Activated B cell treated with CpG ODN at 0.5 μM for 24 hours (primary cell): ENCODE data around the gene RALB. TPM values are rescaled to one million over a fixed set of nuclear protein-coding genes. Genes with fewer than 3 reads are reported as not detected.
"Not testable (repeated sequence)": the region's sequence is repeated elsewhere in the genome, so short reads cannot be mapped to it uniquely, and the experiment has no call there.

Experiments
- ATAC-seq: fragments of 200-7000 bp; cut with Tn5 transposase; one replicate; pipeline ENCODE4 v1.10.0; 2021; ENCODE audit warnings: low read depth, mild to moderate bottlenecking, moderate library complexity
- CTCF ChIA-PET: fragments of 350-600 bp; sonication (Branson Sonifier 250); formaldehyde crosslinking; loops from one replicate; lab custom pipeline; 2021; ENCODE audit warnings: antibody characterized with exemption; lab: Charles Lee
- POLR2A ChIA-PET: fragments of 350-600 bp; sonication (Branson Sonifier 250); formaldehyde crosslinking; loops from one replicate; lab custom pipeline; 2021; ENCODE audit warnings: antibody characterized with exemption; lab: Charles Lee
- DNase-seq: peaks from one replicate; pipeline ENCODE4 v3.0.0; 2022
- H3K27ac Mint-ChIP-seq: one replicate; pipeline ENCODE4 v1.8.0; 2020; ENCODE audit warnings: mixed read lengths
- H3K27me3 Mint-ChIP-seq: one replicate; pipeline ENCODE4 v1.8.0; 2021; ENCODE audit warnings: mixed read lengths
- H3K36me3 Mint-ChIP-seq: one replicate; pipeline ENCODE4 v1.8.0; 2021; ENCODE audit warnings: low read depth, mixed read lengths
- H3K4me1 Mint-ChIP-seq: one replicate; pipeline ENCODE4 v1.8.0; 2021; ENCODE audit warnings: mixed read lengths
- H3K4me3 Mint-ChIP-seq: one replicate; pipeline ENCODE4 v1.8.0; 2020; ENCODE audit warnings: mild to moderate bottlenecking, mixed read lengths
- H3K9me3 Mint-ChIP-seq: one replicate; pipeline ENCODE4 v1.8.0; 2020; ENCODE audit warnings: mixed read lengths
- CTCF ChIP-seq: fragments of 200-600 bp; IDR thresholded peaks from one replicate; pipeline ENCODE4 v1.8.0; 2022; ENCODE audit warnings: antibody characterized with exemption, mild to moderate bottlenecking
- intact Hi-C: fragments of 100-400 bp; cut with micrococcal nuclease; formaldehyde crosslinking; loops from one replicate; pipeline ENCODE4 v1.15.1; 2024
- total RNA-seq: library from RNA; stranded (reverse); gene quantifications from 2 replicates; pipeline ENCODE4 v1.2.3, GENCODE V29; 2022

The RALB gene
- total RNA-seq, 1 donor from 2014 or later, result 33.4 TPM

- TF ChIP-seq CTCF, result no peak
- no peaks in the 10 kb centered on the region for H3K27me3 Mint-ChIP-seq
- ATAC-seq (peak; percentile 39), DNase-seq (no peak)
- no peaks in the 10 kb centered on the region for H3K36me3 Mint-ChIP-seq
- CTCF ChIA-PET, result interaction anchor here (1.0 kb wide), 1 partner anchor 132 kb away, joined by 3 read pairs; no protein-coding TSS in a partner anchor
- H3K27ac Mint-ChIP-seq, result no peak overlapping the region
- POLR2A ChIA-PET, result no interaction called here
- no peaks in the 10 kb centered on the region for H3K9me3 Mint-ChIP-seq
- peaks cover 20% of the 10 kb centered on the region for H3K4me1 Mint-ChIP-seq
- no peak overlapping the region for H3K4me3 Mint-ChIP-seq
- intact Hi-C loops, result no loop called here
These were observed 55.6 kb downstream of the RALB start for GRCh38 chr2:120308038-120308910.

DNA sequence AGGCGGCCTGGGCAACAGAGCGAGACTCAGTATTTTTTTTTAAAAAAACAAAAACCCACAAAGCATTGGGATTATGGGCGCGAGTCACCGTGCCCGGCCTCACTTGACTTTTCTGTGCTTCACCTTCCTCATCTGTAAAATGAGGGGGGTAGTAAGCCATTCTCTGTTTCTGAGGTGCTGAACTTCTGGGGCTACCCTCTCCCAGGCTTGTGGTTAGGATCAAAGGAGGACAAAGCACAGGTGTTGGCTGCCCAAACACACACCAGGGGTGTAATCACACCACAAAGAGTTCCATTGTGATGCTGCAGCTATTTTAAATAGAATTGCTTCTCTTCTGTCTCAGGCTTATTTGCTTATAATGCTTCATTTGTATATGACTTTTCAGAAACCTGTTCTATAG, 57.5 kb downstream of the RALB start:
- intact Hi-C loops, result no loop called here
- TF ChIP-seq CTCF, result no peak
- POLR2A ChIA-PET, result interaction anchor here (1.0 kb wide), 1 partner anchor 87 kb away, joined by 3 read pairs; the partner anchor contains the start of gene TMEM185B
- DNase-seq (no peak), ATAC-seq (no peak)
- Mint-ChIP-seq H3K9me3 (no peaks in the 10 kb centered on the region), H3K4me3 (no peak overlapping the region), H3K27me3 (peaks cover 6% of the 10 kb centered on the region), H3K27ac (no peak overlapping the region), H3K36me3 (no peaks in the 10 kb centered on the region), H3K4me1 (peaks cover 22% of the 10 kb centered on the region)
- CTCF ChIA-PET, result interaction anchor here (0.9 to 4.8 kb wide), 2 partner anchors 134 to 202 kb away, joined by 3 to 67 read pairs; no protein-coding TSS in a partner anchor

DNA sequence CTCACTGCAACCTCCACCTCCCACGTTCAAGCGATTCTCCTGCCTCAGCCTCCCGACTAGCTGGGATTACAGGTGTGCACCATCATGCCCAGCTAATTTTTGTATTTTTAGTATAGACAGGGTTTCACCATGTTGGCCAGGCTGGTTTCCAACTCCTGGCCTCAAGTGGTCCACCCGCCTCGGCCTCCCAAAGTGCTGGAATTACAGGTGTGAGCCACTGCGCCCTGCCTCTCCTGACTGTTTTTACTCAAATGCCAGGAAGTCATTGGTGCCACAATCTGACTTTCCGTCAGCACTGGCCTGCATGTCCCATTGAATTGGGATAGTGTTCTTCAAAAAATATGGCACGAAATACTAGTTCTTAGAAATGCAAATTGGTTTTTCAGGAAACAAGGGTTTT, 58.2 kb downstream of the RALB start:
- H3K27me3 Mint-ChIP-seq, H3K36me3 Mint-ChIP-seq, H3K4me3 Mint-ChIP-seq, DNase-seq, intact Hi-C loops, H3K27ac Mint-ChIP-seq, H3K9me3 Mint-ChIP-seq, ATAC-seq: not testable (repeated sequence)
- ChIA-PET POLR2A (interaction anchor here (0.7 to 1.0 kb wide), 2 partner anchors 88 to 213 kb away, joined by 3 read pairs; partner anchors contain the start of gene TMEM185B), CTCF (interaction anchor here (3.1 to 4.8 kb wide), 2 partner anchors 134 to 201 kb away, joined by 32 to 67 read pairs; no protein-coding TSS in a partner anchor)
- peaks cover 22% of the 10 kb centered on the region for H3K4me1 Mint-ChIP-seq

- Mint-ChIP-seq H3K27me3 (peaks cover 6% of the 10 kb centered on the region), H3K4me3 (peak overlapping the region; percentile 11), H3K27ac (no peak overlapping the region), H3K9me3 (no peaks in the 10 kb centered on the region), H3K4me1 (peaks cover 19% of the 10 kb centered on the region), H3K36me3 (no peaks in the 10 kb centered on the region)
- CTCF ChIA-PET, result interaction anchor here (1.2 to 4.8 kb wide), 17 partner anchors 10 to 670 kb away, joined by 3 to 67 read pairs (median 7); partner anchors contain the start of genes RALB and TMEM185B
- POLR2A ChIA-PET, result interaction anchor here (1.4 to 2.4 kb wide), 3 partner anchors 60 to 135 kb away, joined by 5 to 12 read pairs (median 11); partner anchors contain the start of gene RALB
- no peak for TF ChIP-seq CTCF
- DNase-seq (no peak), ATAC-seq (no peak)
- intact Hi-C loops, result loop anchor here (2.0 kb wide), 2 partner anchors 25 to 671 kb away; no protein-coding TSS in a partner anchor
These were observed 59.4 kb downstream of the RALB start for GRCh38 chr2:120312076-120312475.

- Mint-ChIP-seq H3K27me3 (peaks cover 6% of the 10 kb centered on the region), H3K27ac (no peak overlapping the region), H3K4me3 (peak overlapping the region; percentile 84), H3K9me3 (no peaks in the 10 kb centered on the region), H3K4me1 (peaks cover 13% of the 10 kb centered on the region), H3K36me3 (no peaks in the 10 kb centered on the region)
- peak; percentile 70 for ATAC-seq
- ChIA-PET POLR2A (interaction anchor here (0.8 to 2.4 kb wide), 5 partner anchors 26 to 552 kb away, joined by 3 to 12 read pairs (median 5); partner anchors contain the start of gene RALB), CTCF (interaction anchor here (0.6 to 4.8 kb wide), 38 partner anchors 11 to 671 kb away, joined by 3 to 67 read pairs (median 4); partner anchors contain the start of genes RALB and TMEM185B)
- no peak for TF ChIP-seq CTCF
- peak; percentile 51 for DNase-seq
- intact Hi-C loops, result loop anchor here (1.0 to 2.0 kb wide), 10 partner anchors 26 to 672 kb away; partner anchors contain the start of genes RALB and TMEM185B
These were observed 60.4 kb downstream of the RALB start for GRCh38 chr2:120312860-120313694.
